HepG2 (cell line): ENCODE results near the gene HLF. TPM values are rescaled to one million over a fixed set of nuclear protein-coding genes. Genes with fewer than 3 reads are reported as not detected.

ENCODE experiments used
- CTCF ChIP-seq: sonication (generic); formaldehyde crosslinking; IDR thresholded peaks from 2 replicates; pipeline ENCODE4 v1.5.0; 2020; ENCODE audit warnings: mild to moderate bottlenecking, missing genetic modification reagents, moderate library complexity
- HIC2 ChIP-seq: sonication (generic); formaldehyde crosslinking; IDR thresholded peaks from 2 replicates; pipeline ENCODE4 v1.9.0; 2022; ENCODE audit warnings: low read depth, missing genetic modification reagents
- IKZF1 ChIP-seq: fragments of 450-650 bp; IDR thresholded peaks from 2 replicates; pipeline ENCODE4 v1.7.1; 2016
- IKZF4 ChIP-seq: sonication (generic); formaldehyde crosslinking; IDR thresholded peaks from 2 replicates; pipeline ENCODE4 v1.5.1; 2020; ENCODE audit warnings: borderline replicate concordance, mild to moderate bottlenecking, low read depth, missing genetic modification reagents; ENCODE audit errors: not compliant biosample characterization
- REST ChIP-seq, 2 experiments: IDR thresholded peaks; 2 replicates each; pipeline ENCODE4 v1.6.1; 2011 to 2012; ENCODE audit warnings: low read length in 2 of 2, borderline replicate concordance in 1 of 2, low read depth in 1 of 2, mild to moderate bottlenecking in 1 of 2, moderate library complexity in 1 of 2
- SKIL ChIP-seq: sonication (generic); formaldehyde crosslinking; IDR thresholded peaks from 2 replicates; pipeline ENCODE4 v1.8.0; 2022; ENCODE audit warnings: missing genetic modification reagents, mild to moderate bottlenecking, moderate library complexity, borderline replicate concordance
- TRAFD1 ChIP-seq: sonication (generic); formaldehyde crosslinking; IDR thresholded peaks from 2 replicates; pipeline ENCODE4 v1.5.1; 2020; ENCODE audit warnings: missing genetic modification reagents, mild to moderate bottlenecking, borderline replicate concordance
- ZNF530 ChIP-seq: sonication (generic); formaldehyde crosslinking; IDR thresholded peaks from 2 replicates; pipeline ENCODE4 v1.5.0; 2020; ENCODE audit warnings: low read depth, mild to moderate bottlenecking, missing genetic modification reagents
- polyA plus RNA-seq, 8 experiments: library from polyadenylated mRNA; depleted of rRNA in 3 of 8; stranded (reverse) in 7 of 8; unstranded in 1 of 8; fragments of >200 nt; fragmentation: Illumina TruSeq in 4 of 8; extraction: Trizol in 4 of 8; gene quantifications; 2 replicates each; pipeline versions ENCODE4 v1.2.1 to v1.2.3, GENCODE V29; 2011 to 2016; ENCODE audit warnings: low read depth in 4 of 8, missing spikeins in 1 of 8, mixed read lengths in 1 of 8; ENCODE audit not compliant: insufficient read depth in 1 of 8
- total RNA-seq, 5 experiments: library from RNA; depleted of rRNA; stranded (reverse); fragments of >200 nt; fragmentation: Illumina TruSeq; extraction: Trizol; gene quantifications; 2 replicates each; pipeline ENCODE4 v1.2.3, GENCODE V29; 2016; ENCODE audit warnings: low read depth in 1 of 5

Gene HLF
- total and polyA plus RNA-seq, 2 of the 13 experiments (the other 11 are each of a cell fraction or from before 2014, with no cell fraction given) = 202 to 346 TPM

- no peak for TF ChIP-seq IKZF4
- no peak for TF ChIP-seq HIC2 (CRISPR knock-in tag)
- no peak; a peak in 1 of 4 replicates for TF ChIP-seq REST (IDR thresholded peaks at IDR 0.05; ENCODE audit: borderline replicate concordance in 1 of 2, low read depth in 1 of 2, low read length in 2 of 2)
- no peak for TF ChIP-seq ZNF530 (CRISPR knock-in tag)
- no peak for TF ChIP-seq IKZF1
- TF ChIP-seq TRAFD1 = no peak
- no peak for TF ChIP-seq SKIL (CRISPR knock-in tag)
- TF ChIP-seq CTCF (CRISPR knock-in tag) = no peak
These were observed 20.2 kb downstream of the HLF start (continued) for GRCh38 chr17:55284944-55285339.
